HG03139 (cell line): ENCODE results near the gene TMEM126B.
"Not testable (repeated sequence)": the region's sequence is repeated elsewhere in the genome, so short reads cannot be mapped to it uniquely, and the experiment has no call there.

ENCODE experiments used
- ATAC-seq: cut with Tn5 transposase; IDR thresholded peaks from one replicate; pipeline ENCODE4 v1.9.1; 2021; ENCODE audit not compliant: unreplicated experiment

Gene TMEM126B

GRCh38 chr11:85627998-85628770, at the start of gene TMEM126B:
Gene TMEM126B (plus strand): TSS chr11:85628593. CDS start chr11:85628608, 15 bp downstream.
- peak; percentile 100 for ATAC-seq

DNA sequence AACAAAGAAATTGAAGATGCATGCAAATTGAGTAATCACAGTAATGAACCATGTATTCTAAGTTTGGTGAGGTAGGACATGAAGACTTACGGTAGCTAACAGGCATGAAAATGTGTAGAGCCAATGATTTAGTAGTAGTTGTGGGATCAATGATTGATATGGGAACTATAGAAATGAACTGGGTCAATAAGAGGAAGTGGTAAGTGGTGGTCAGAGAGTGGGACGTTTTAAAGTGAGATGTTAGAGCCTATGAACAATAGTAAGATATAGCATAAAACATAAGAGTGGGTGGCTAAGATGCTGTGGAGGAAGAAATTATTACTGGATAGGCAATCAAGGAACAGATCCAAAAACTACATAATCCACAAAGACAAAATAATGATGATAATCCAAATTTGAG, 46.3 kb upstream of the TMEM126B start:
- no peak for ATAC-seq

DNA sequence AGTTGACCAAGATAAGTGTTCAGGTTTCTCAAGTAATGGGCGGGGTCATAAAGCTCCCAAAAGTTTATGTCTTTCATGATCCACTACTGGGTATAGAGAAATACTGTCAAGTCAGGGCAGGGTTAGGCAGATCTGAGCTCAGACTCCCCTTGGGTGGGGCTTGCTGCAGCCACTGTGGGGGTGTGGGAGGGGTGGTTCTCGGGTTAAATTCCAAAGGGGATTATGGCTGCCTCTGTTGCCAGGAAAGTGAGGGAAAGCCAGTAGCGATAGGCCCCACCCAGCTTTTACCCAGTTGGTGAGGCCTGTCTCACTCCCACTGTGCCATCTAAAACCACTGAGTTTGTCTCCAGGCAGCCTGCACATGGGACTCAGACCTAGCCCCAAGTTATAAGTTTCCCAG, 39.0 kb upstream of the TMEM126B start:
- no peak for ATAC-seq

GRCh38 chr11:85590848-85591483, 37.4 kb upstream of the TMEM126B start:
- no peak for ATAC-seq

- no peak for ATAC-seq
Measured at GRCh38 chr11:85595285-85595884, 33.0 kb upstream of the TMEM126B start.

GRCh38 chr11:85596886-85597285, 31.5 kb upstream of the TMEM126B start:
- no peak for ATAC-seq

DNA sequence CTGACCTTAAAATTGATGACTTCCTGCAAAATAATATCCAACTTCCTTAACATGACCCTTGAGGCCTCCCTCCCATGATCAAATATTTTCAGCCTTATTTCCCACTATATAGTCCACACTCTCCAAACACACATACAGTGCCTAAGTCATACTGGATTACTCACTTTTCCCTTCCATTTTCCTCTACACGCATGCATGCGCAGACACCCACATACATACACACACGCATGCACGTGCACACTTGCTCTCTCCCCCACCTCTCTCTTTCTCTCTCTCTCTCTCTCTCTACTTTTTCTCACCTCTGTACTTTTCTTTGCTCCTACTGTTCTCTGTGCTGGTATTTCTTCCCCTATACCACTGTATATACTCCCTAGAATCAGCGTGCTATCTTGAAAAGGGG, 29.3 kb upstream of the TMEM126B start:
- no peak for ATAC-seq

GRCh38 chr11:85602526-85603213, 25.7 kb upstream of the TMEM126B start:
- no peak for ATAC-seq

DNA sequence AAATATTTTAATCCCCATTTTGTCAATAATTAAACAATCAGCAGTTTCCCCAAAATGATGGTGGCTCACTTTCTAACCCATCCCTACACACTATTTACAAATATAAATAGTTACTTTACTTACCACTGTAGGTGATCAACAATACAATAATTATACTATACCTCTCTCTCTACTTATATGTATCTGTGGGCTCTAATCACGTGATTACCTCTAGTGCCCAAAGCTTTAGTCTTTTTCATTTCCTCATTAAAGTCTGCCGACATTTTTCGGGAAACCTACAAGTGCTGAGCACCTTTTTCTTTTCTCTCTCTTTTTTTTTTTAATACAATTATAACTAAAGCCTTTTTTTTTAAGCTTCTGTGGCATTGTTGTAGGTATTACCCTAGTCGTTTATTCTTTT, 25.2 kb upstream of the TMEM126B start:
- no peak for ATAC-seq

DNA sequence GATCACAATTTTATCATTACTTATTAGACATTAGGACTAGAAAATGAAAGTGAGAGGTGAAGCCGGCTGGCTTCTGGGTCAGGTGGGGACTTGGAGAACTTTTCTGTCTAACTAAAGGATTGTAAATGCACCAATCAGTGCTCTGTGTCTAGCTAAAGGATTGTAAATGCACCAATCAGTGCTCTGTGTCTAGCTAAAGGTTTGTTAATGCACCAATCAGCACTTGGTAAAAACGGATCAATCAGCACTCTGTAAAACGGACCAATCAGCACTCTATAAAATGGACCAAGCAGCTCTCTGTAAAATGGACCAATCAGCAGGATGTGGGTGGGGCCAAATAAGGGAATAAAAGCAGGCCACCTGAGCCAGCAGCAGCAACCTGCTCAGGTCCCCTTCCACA, 22.2 kb upstream of the TMEM126B start:
- ATAC-seq, result not testable (repeated sequence)

GRCh38 chr11:85608621-85609020, 19.8 kb upstream of the TMEM126B start:
- not testable (repeated sequence) for ATAC-seq

GRCh38 chr11:85609286-85609685, 19.1 kb upstream of the TMEM126B start:
- ATAC-seq, result not testable (repeated sequence)

GRCh38 chr11:85611643-85612042, 16.8 kb upstream of the TMEM126B start:
- ATAC-seq, result not testable (repeated sequence)

DNA sequence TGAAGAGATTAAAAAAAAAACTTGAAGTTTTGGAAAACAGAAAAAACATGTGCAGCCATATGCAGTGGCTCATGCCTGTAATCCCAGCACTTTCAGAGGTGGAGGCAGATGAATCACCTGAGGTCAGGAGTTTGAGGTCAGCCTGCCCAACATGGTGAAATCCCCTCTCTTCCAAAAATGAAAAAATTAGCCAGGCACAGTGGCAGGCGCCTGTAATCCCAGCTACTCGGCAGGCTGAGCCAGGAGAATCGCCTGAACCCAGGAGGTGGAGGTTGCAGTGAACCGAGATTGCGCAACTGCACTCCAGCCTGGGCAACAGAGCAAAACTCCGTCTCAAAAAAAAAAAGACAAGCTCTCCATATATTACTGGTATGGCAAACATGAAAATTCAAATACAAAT, 8.9 kb upstream of the TMEM126B start:
- ATAC-seq, result no peak

GRCh38 chr11:85620256-85620655, 8.1 kb upstream of the TMEM126B start:
- no peak for ATAC-seq

DNA sequence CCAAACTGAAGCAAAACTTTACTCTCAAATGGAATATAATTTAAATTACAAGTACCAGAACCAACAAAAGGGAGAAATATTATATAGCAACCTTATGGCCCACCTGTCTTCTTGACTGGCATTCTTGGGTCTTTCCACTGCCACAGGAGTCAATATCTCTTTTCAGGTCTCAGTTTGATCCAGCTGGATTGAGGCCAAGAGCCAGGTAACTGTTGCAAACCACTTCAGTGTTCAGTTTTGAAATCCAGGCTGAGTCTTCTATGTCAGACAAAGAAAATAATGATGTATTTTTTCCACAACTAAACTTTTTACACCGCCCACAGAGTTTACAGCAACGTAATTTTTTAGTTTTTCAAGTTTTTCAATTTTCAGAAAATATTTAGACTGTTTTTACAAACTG, 1.9 kb upstream of the TMEM126B start:
- no peak for ATAC-seq

GRCh38 chr11:85627332-85627997, 928 bp upstream of the TMEM126B start, which contains the start of gene DLG2:
Gene DLG2 (minus strand): TSS chr11:85627344.
- no peak for ATAC-seq

DNA sequence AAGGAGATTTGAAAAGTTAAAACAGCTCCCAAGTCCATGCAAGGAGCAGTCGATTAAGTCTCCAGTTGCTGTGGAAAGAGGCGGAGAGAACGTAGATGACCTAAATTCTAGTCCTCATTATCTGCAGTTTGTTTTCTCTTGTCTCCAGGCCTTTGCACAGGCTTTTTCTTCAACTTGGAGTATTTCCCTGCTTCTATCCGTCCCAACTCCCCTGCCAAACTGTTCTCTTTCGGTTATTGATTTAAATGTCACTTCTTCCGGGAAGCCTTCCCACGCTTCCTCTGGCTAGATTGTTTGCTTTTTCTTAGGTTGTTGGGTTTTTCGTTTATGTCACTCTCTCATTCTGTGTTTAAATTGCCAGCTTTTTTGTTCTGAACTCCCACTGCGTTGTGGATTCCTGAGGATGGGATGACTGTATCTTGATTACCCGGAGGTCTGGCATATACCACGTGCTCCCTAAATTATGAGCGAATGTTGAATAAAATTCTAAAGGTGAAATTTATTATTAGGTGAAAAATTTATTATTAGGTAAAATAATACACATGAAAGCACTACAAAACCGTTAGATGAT, 463 bp downstream of the TMEM126B start:
- peak; percentile 4 for ATAC-seq

DNA sequence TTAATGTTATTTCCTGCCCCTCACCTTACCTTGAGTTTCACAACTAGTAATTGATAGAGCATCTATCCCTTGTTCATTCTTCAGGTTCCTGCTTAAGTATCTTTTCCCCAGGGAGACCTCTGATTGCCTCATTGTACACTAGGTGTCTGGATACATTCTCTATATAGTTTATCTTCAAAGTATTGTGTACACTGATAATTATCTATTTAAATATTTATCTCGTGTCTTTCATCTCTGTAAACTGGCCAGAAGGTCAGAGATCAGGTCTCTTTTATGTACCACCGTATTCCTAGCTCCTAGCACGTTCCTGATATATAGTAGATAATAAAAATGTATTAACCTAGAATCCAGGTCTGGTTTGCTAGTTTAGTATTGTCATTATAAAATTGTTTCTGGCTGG, 6.4 kb downstream of the TMEM126B start:
- ATAC-seq, result no peak

DNA sequence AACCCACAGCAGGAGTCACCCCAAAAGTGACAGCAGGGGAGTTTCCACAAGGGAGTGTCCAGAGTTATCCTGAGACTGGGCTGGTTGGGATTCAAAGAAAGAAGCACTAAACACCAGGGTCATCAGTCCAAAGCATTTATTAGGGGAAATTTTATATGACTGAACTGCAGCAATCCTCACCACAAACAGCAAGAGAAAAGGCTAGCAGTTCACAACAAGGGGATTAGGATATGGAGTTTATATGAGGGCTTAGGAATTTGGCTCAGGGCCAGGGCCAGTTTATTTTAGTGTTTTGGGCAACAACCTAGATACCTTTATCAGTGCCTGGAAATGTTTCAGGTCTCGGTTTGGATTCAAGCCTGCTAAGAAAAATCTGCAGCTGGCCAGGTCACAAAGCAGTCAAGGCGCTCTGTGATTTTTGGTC, 14.8 kb downstream of the TMEM126B start:
- no peak for ATAC-seq

GRCh38 chr11:85647078-85647477, 18.7 kb downstream of the TMEM126B start:
- no peak for ATAC-seq
